T follicular helper cell (primary cell): ENCODE measurements around the gene OR13G1.
"Not testable (repeated sequence)": the region's sequence is repeated elsewhere in the genome, so short reads cannot be mapped to it uniquely, and the experiment has no call there.

ENCODE experiments used
- DNase-seq: peaks from one replicate; pipeline ENCODE4 v3.0.0-alpha.2; 2020; ENCODE audit warnings: low read depth
- total RNA-seq, 2 experiments: gene quantifications; one replicate each; lab custom pipeline; 2026; lab: John Stamatoyannopoulos, UW

OR13G1 gene
- total RNA-seq: 0 reads per million in 2 experiments

GRCh38 chr1:247679639-247680038 is at the start of gene OR13G1:
OR13G1 (minus strand) TSS chr1:247679739; CDS start chr1:247673041, 6,698 bp downstream.
- no peak for DNase-seq

GRCh38 chr1:247721222-247721621 is 41.7 kb upstream of the OR13G1 start:
- no peak for DNase-seq

GRCh38 chr1:247716546-247716945 is 37.0 kb upstream of the OR13G1 start, which contains the start of gene OR6F1:
OR6F1 (minus strand) TSS chr1:247716646; CDS start chr1:247712755, 3,891 bp downstream.
- DNase-seq: no peak

- no peak for DNase-seq
Observed at GRCh38 chr1:247713753-247714152, 34.2 kb upstream of the OR13G1 start.

- not testable (repeated sequence) for DNase-seq
Observed at GRCh38 chr1:247710681-247711080, 31.1 kb upstream of the OR13G1 start.

GRCh38 chr1:247701338-247701737 is 21.8 kb upstream of the OR13G1 start:
- no peak for DNase-seq

GRCh38 chr1:247681288-247681897 is 1.9 kb upstream of the OR13G1 start:
- no peak for DNase-seq

- DNase-seq: no peak
Observed at GRCh38 chr1:247680171-247680570, 632 bp upstream of the OR13G1 start.

GRCh38 chr1:247669225-247669624 is 10.3 kb downstream of the OR13G1 start:
- DNase-seq: no peak

- DNase-seq: no peak
Observed at GRCh38 chr1:247656221-247656875, 23.2 kb downstream of the OR13G1 start.

GRCh38 chr1:247653040-247653439 is 26.5 kb downstream of the OR13G1 start:
- DNase-seq: no peak

- DNase-seq: no peak
Observed at GRCh38 chr1:247647864-247648263, 31.7 kb downstream of the OR13G1 start.

GRCh38 chr1:247646867-247647266 is 32.7 kb downstream of the OR13G1 start:
- no peak for DNase-seq

GRCh38 chr1:247642742-247643141 is 36.8 kb downstream of the OR13G1 start:
- no peak for DNase-seq

- no peak for DNase-seq
Observed at GRCh38 chr1:247639381-247639981, 40.1 kb downstream of the OR13G1 start.

GRCh38 chr1:247638781-247639180 is 40.8 kb downstream of the OR13G1 start:
- DNase-seq: no peak

GRCh38 chr1:247638011-247638410 is 41.5 kb downstream of the OR13G1 start:
- no peak for DNase-seq

GRCh38 chr1:247627951-247628350 is 51.6 kb downstream of the OR13G1 start:
- no peak for DNase-seq
